Liver (tissue), 9 donors: Measurements from ENCODE around the gene ARHGAP28. TPM values are rescaled to one million over a fixed set of nuclear protein-coding genes. Genes with fewer than 3 reads are reported as not detected.

ENCODE experiments used
- DNase-seq: peaks from one replicate; pipeline ENCODE4 v3.0.0-alpha.2; 2017; ENCODE audit warnings: low spot score
- H3K27ac ChIP-seq, 2 donors: one replicate each; pipeline ENCODE4 v1.7.0; 2013; ENCODE audit warnings: inconsistent platforms in 2 of 2, low read length in 2 of 2, control low read depth in 1 of 2, low read depth in 1 of 2, mild to moderate bottlenecking in 1 of 2
- H3K27me3 ChIP-seq, 4 donors: one replicate each; pipeline versions ENCODE4 v1.6.1 to v1.7.0; 2013; ENCODE audit warnings: low read length in 3 of 4, inconsistent platforms in 1 of 4, mild to moderate bottlenecking in 1 of 4, moderate library complexity in 1 of 4; ENCODE audit not compliant: control insufficient read depth in 4 of 4, insufficient read depth in 4 of 4
- H3K36me3 ChIP-seq, 4 donors: one replicate each; pipeline versions ENCODE4 v1.6.1 to v1.7.0; 2013; ENCODE audit warnings: low read length in 3 of 4, mild to moderate bottlenecking in 3 of 4, low read depth in 1 of 4, moderate library complexity in 1 of 4; ENCODE audit not compliant: control insufficient read depth in 4 of 4, insufficient read depth in 3 of 4
- H3K4me1 ChIP-seq, 4 donors: one replicate each; pipeline versions ENCODE4 v1.6.1 to v1.7.0; 2013; ENCODE audit warnings: low read length in 3 of 4, mild to moderate bottlenecking in 3 of 4, moderate library complexity in 1 of 4; ENCODE audit not compliant: control insufficient read depth in 4 of 4, insufficient read depth in 4 of 4
- H3K4me3 ChIP-seq, 3 donors: one replicate each; pipeline versions ENCODE4 v1.6.1 to v1.7.0; 2013; ENCODE audit warnings: low read length in 3 of 3, control low read depth in 1 of 3, low read depth in 1 of 3, mild to moderate bottlenecking in 1 of 3
- H3K9ac ChIP-seq, 2 donors: one replicate each; pipeline ENCODE4 v1.7.0; 2013; ENCODE audit warnings: low read length in 2 of 2, mild to moderate bottlenecking in 2 of 2, moderate library complexity in 2 of 2, control low read depth in 1 of 2, low read depth in 1 of 2
- H3K9me3 ChIP-seq, 4 donors: one replicate each; pipeline versions ENCODE4 v1.6.1 to v1.7.0; 2013; ENCODE audit warnings: low read length in 3 of 4; ENCODE audit not compliant: control insufficient read depth in 4 of 4
- ATF3 ChIP-seq: IDR thresholded peaks from 2 replicates; pipeline ENCODE4 v1.6.1; 2016; ENCODE audit warnings: antibody characterized with exemption
- CTCF ChIP-seq: fragments of 150-350 bp; IDR thresholded peaks from 2 replicates; pipeline ENCODE4 v1.5.1; 2017; ENCODE audit warnings: improper control_type of control experiment, low read depth, low read length; ENCODE audit not compliant: missing input control
- EGR1 ChIP-seq, 2 donors: IDR thresholded peaks; 2 replicates each; pipeline ENCODE4 v1.6.1; 2016 to 2018; ENCODE audit warnings: antibody characterized with exemption in 2 of 2, low read depth in 2 of 2
- FOXA1 ChIP-seq: IDR thresholded peaks from 2 replicates; pipeline ENCODE4 v1.6.1; 2016; ENCODE audit warnings: antibody characterized with exemption
- FOXA2 ChIP-seq: IDR thresholded peaks from 2 replicates; pipeline ENCODE4 v1.6.1; 2016; ENCODE audit warnings: antibody characterized with exemption
- GABPA ChIP-seq, 2 donors: IDR thresholded peaks in 1 of 2; conservative IDR thresholded peaks in 1 of 2; 2 replicates each; pipeline ENCODE4 v1.6.1; 2016; ENCODE audit warnings: antibody characterized with exemption in 2 of 2, mild to moderate bottlenecking in 1 of 2, moderate library complexity in 1 of 2
- HNF4A ChIP-seq, 2 donors: conservative IDR thresholded peaks; 2 replicates each; pipeline ENCODE4 v1.6.1; 2016; ENCODE audit warnings: antibody characterized with exemption in 2 of 2, mild to moderate bottlenecking in 2 of 2
- HNF4G ChIP-seq: IDR thresholded peaks from 2 replicates; pipeline ENCODE4 v1.6.1; 2016; ENCODE audit warnings: antibody characterized with exemption
- MAX ChIP-seq: IDR thresholded peaks from 2 replicates; pipeline ENCODE4 v1.6.1; 2016; ENCODE audit warnings: antibody characterized with exemption
- NR2F2 ChIP-seq: IDR thresholded peaks from 2 replicates; pipeline ENCODE4 v1.6.1; 2016; ENCODE audit warnings: antibody characterized with exemption
- RAD21 ChIP-seq, 2 donors: IDR thresholded peaks; 2 replicates each; pipeline ENCODE4 v1.6.1; 2016; ENCODE audit warnings: antibody characterized with exemption in 2 of 2, mild to moderate bottlenecking in 2 of 2
- REST ChIP-seq: IDR thresholded peaks from 2 replicates; pipeline ENCODE4 v1.6.1; 2016; ENCODE audit warnings: antibody characterized with exemption, mild to moderate bottlenecking
- SP1 ChIP-seq: IDR thresholded peaks from 2 replicates; pipeline ENCODE4 v1.6.1; 2018; ENCODE audit warnings: antibody characterized with exemption, mild to moderate bottlenecking
- YY1 ChIP-seq: IDR thresholded peaks from 2 replicates; pipeline ENCODE4 v1.6.1; 2016; ENCODE audit warnings: antibody characterized with exemption, mild to moderate bottlenecking
- ZBTB33 ChIP-seq: IDR thresholded peaks from 2 replicates; pipeline ENCODE4 v1.6.1; 2016; ENCODE audit warnings: antibody characterized with exemption
- WGBS: extraction: QIAGEN DNeasy Blood & Tissue Kit; methylation state at CpG from one replicate; pipeline ENCODE4 v1.1.7; 2013; 5-methylcytosine and 5-hydroxymethylcytosine counted together
- polyA plus RNA-seq, 2 donors: library from polyadenylated mRNA; stranded (reverse) in 1 of 2; unstranded in 1 of 2; fragments of 200-250 nt in 1 of 2; fragments of >200 nt in 1 of 2; fragmentation: Nextera tagmentation in 1 of 2; extraction: Ambion mirVana in 1 of 2; gene quantifications; one replicate each; pipeline versions ENCODE4 v1.2.1 to v1.2.3, GENCODE V29; 2013 to 2015
- total RNA-seq, 2 donors: library from RNA; depleted of rRNA; stranded (reverse); fragments of >200 nt; gene quantifications; one replicate each; pipeline ENCODE4 v1.2.3, GENCODE V29; 2014
- donor health status: healthy.
- donor health status: healthy.
- donor health status: healthy.
- donor health status: healthy.
- donor health status: healthy.

ARHGAP28 gene
- total and polyA plus RNA-seq, 4 donors: 0.14 to 2.1 (median 0.69) TPM

GRCh38 chr18:6682437-6683111, 46.9 kb upstream of the ARHGAP28 start (continued):
- TF ChIP-seq HNF4A (conservative IDR thresholded peaks at IDR 0.05): no peak
- TF ChIP-seq FOXA1: no peak
- no peak for TF ChIP-seq MAX
- no peak for TF ChIP-seq EGR1 (IDR thresholded peaks at IDR 0.05; ENCODE audit: low read depth in 2 of 2)
- TF ChIP-seq RAD21 (IDR thresholded peaks at IDR 0.05): no peak

- Histone ChIP-seq H3K9me3 (no peaks in the 10 kb centered on the region), H3K36me3 (no peaks in the 10 kb centered on the region), H3K4me3 (no peak overlapping the region), H3K4me1 (no peaks in the 10 kb centered on the region), H3K9ac (no peak overlapping the region), H3K27me3 (peaks cover 0 to 4% (median 0%) of the 10 kb centered on the region in 4 donors), H3K27ac (no peak overlapping the region)
- no peak for TF ChIP-seq SP1
- no peak for TF ChIP-seq FOXA1
- TF ChIP-seq HNF4A (conservative IDR thresholded peaks at IDR 0.05): no peak
- no peak for TF ChIP-seq ZBTB33
- no peak for TF ChIP-seq CTCF
- TF ChIP-seq REST: no peak
- TF ChIP-seq NR2F2: no peak
- TF ChIP-seq YY1: no peak
- no peak for TF ChIP-seq ATF3
- TF ChIP-seq GABPA (IDR thresholded peaks at IDR 0.05 in 1 of 2, conservative IDR thresholded peaks at IDR 0.05 in 1 of 2): no peak
- no peak for TF ChIP-seq HNF4G
- no peak for TF ChIP-seq FOXA2
- 75% methylated on average over 25 of the region's 25 CpGs for WGBS
- no peak for DNase-seq
Measured at GRCh38 chr18:6683112-6683876, 46.2 kb upstream of the ARHGAP28 start.
